Measurements from ENCODE around the gene LIX1.
"Not testable (repeated sequence)": the region's sequence is repeated elsewhere in the genome, so short reads cannot be mapped to it uniquely, and the experiment has no call there.

DNA sequence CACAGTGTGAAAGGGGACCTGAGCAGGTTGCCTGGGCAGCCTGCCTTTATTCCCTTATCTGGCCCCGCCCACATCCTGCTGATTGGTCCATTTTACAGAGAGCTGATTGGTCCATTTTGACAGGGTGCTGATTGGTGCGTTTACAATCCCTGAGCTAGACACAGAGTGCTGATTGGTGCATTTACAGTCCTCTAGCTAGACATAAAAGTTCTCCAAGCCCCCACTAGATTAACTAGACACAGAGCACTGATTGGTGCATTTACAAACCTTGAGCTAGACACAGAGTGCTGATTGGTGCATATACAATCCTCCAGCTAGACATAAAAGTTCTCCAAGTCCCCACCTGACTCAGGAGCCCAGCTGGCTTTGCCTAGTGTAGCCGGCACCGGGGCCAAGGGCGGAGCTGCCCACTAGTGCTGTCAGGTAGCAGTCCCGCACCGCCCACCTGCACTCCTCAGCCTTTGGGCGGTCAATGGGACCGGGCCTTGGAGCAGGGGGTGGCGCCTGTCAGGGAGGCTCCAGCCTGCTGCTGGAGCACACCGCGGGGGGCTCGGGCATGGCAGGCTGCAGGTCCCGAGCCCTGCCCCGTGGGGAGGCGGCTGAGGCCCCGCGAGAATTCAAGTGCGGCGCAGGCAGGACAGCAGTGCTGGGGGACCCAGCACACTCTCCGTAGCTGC lies 57.5 kb downstream of the LIX1 start:
- not testable (repeated sequence) for TF ChIP-seq POLR2AphosphoS5, SPI1, POLR2A (IDR thresholded peaks at IDR 0.05; ENCODE audit: low read depth, low read length)

Measured in GM12891 (cell line).